Ovary (tissue), 9 donors: ENCODE data around the gene ZNF746. TPM values are rescaled to one million over a fixed set of nuclear protein-coding genes. Genes with fewer than 3 reads are reported as not detected.

ENCODE experiments used
- DNase-seq, 5 donors: peaks; one replicate each; pipeline ENCODE4 v3.0.0-alpha.2; 2019 to 2020
- H3K27ac ChIP-seq, 2 donors: fragments of 200-600 bp; one replicate each; pipeline versions ENCODE4 v1.5.1 to v1.8.0; 2019 to 2022
- H3K27me3 ChIP-seq: fragments of 200-600 bp; one replicate; pipeline ENCODE4 v1.8.0; 2022
- H3K36me3 ChIP-seq: fragments of 200-600 bp; sonication (generic); one replicate; pipeline ENCODE4 v1.5.1; 2019
- H3K4me1 ChIP-seq: one replicate; pipeline ENCODE4 v1.8.1; 2013; ENCODE audit warnings: mild to moderate bottlenecking, moderate library complexity; ENCODE audit not compliant: insufficient read depth
- H3K4me3 ChIP-seq: fragments of 200-600 bp; sonication (generic); one replicate; pipeline ENCODE4 v1.5.1; 2017
- H3K9me3 ChIP-seq, 2 donors: fragments of 200-600 bp in 1 of 2; sonication (generic) in 1 of 2; one replicate each; pipeline versions ENCODE4 v1.5.1 to v1.8.1; 2013 to 2019; ENCODE audit warnings: mild to moderate bottlenecking in 1 of 2, moderate library complexity in 1 of 2
- EP300 ChIP-seq: sonication (generic); formaldehyde crosslinking; IDR thresholded peaks from one replicate; pipeline ENCODE4 v1.6.1; 2017; ENCODE audit warnings: antibody characterized with exemption
- POLR2A ChIP-seq: fragments of 450-650 bp; IDR thresholded peaks from one replicate; pipeline ENCODE4 v1.6.1; 2017; ENCODE audit warnings: antibody characterized with exemption, mild to moderate bottlenecking, moderate library complexity
- WGBS, 3 donors: extraction: QIAGEN DNeasy Blood & Tissue Kit in 1 of 3; methylation state at CpG; one replicate each; pipeline versions ENCODE4 v1.1.5 to v1.1.7; 2013 to 2017; 5-methylcytosine and 5-hydroxymethylcytosine counted together
- intact Hi-C, 4 donors: fragments of 100-400 bp; cut with DNase I; formaldehyde crosslinking; loops; one replicate each; pipeline versions ENCODE4 v1.11.0 to v1.15.1; 2022 to 2023
- polyA plus RNA-seq, 2 donors: library from polyadenylated mRNA; stranded (reverse); fragments of 200-250 nt in 1 of 2; fragments of 350-450 nt in 1 of 2; fragmentation: Illumina TruSeq in 1 of 2; extraction: RNeasy Lipid Tissue Mini Kit (QIAGEN cat#74804) in 1 of 2; gene quantifications; one replicate each; pipeline ENCODE4 v1.2.3, GENCODE V29; 2013 to 2014
- total RNA-seq, 7 donors: library from RNA; depleted of rRNA in 2 of 7; stranded (reverse); fragments of >200 nt in 2 of 7; fragmentation: NEBNext Ultra II Directional in 3 of 7; extraction: Animal tissue kit (Norgen Biotek cat#: 25700) in 3 of 7; gene quantifications; one replicate each; pipeline versions ENCODE4 v1.1.0 to v1.2.4, GENCODE V29; 2016 to 2023
- TF ChIP-seq, protein P1 (sequence below), 3 donors: fragments of 450-650 bp in 2 of 3; fragments of 200-600 bp in 1 of 3; IDR thresholded peaks; one replicate each; pipeline versions ENCODE4 v1.5.1 to v1.8.0; 2016 to 2022; ENCODE audit warnings: antibody characterized with exemption in 3 of 3, mild to moderate bottlenecking in 1 of 3
- donor health status: DM: no; HTN: no; CAD: no; lungs with moderate emphysema.
- donor health status: DM: no; HTN: no; CAD: no.
- donor health status: Bipolar disorder and iron deficiency.
- donor health status: DM: yes; HTN: yes; CAD: no.
- donor health status: DM: no; HTN: no; CAD: no.
- donor health status: DM: yes; HTN: yes; CAD: no.

ZNF746 gene
- total and polyA plus RNA-seq, 9 donors, result 5.9 to 19.3 (median 15.6) TPM

DNA sequence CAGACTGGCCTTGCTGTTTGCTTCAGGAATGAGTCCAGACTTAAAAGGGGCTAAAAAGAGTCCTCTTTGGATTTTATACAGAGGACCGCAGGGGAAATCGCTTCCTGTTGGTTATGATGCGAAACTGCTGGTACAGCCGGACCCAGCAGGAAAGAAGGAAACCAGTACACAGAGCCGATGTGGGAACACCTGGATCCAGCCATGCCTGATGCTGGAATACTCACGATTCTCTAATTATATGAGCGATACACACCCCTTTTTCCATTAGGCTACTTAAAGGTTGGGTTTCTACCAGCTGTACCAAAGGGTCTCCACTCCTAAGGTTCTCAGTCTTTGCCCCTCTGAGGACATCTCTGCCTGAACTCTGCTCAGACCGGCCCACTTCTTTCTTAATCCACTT, 64.5 kb downstream of the ZNF746 start:
- TF ChIP-seq POLR2A (no peak), EP300 (no peak)
- TF ChIP-seq, protein P1, sequence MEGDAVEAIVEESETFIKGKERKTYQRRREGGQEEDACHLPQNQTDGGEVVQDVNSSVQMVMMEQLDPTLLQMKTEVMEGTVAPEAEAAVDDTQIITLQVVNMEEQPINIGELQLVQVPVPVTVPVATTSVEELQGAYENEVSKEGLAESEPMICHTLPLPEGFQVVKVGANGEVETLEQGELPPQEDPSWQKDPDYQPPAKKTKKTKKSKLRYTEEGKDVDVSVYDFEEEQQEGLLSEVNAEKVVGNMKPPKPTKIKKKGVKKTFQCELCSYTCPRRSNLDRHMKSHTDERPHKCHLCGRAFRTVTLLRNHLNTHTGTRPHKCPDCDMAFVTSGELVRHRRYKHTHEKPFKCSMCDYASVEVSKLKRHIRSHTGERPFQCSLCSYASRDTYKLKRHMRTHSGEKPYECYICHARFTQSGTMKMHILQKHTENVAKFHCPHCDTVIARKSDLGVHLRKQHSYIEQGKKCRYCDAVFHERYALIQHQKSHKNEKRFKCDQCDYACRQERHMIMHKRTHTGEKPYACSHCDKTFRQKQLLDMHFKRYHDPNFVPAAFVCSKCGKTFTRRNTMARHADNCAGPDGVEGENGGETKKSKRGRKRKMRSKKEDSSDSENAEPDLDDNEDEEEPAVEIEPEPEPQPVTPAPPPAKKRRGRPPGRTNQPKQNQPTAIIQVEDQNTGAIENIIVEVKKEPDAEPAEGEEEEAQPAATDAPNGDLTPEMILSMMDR (IDR thresholded peaks at IDR 0.05), result no peak
- H3K4me3 ChIP-seq, result no peak overlapping the region
- no peaks in the 10 kb centered on the region for H3K4me1 ChIP-seq
- WGBS, 3 donors, result 90 to 96% (median 90%) methylated on average over 8 of the region's 8 CpGs
- H3K27ac ChIP-seq, result no peak overlapping the region
- H3K36me3 ChIP-seq, result no peaks in the 10 kb centered on the region
- intact Hi-C loops, result no loop called here
- H3K27me3 ChIP-seq, result no peaks in the 10 kb centered on the region
- DNase-seq, result no peak
- H3K9me3 ChIP-seq, result no peaks in the 10 kb centered on the region

DNA sequence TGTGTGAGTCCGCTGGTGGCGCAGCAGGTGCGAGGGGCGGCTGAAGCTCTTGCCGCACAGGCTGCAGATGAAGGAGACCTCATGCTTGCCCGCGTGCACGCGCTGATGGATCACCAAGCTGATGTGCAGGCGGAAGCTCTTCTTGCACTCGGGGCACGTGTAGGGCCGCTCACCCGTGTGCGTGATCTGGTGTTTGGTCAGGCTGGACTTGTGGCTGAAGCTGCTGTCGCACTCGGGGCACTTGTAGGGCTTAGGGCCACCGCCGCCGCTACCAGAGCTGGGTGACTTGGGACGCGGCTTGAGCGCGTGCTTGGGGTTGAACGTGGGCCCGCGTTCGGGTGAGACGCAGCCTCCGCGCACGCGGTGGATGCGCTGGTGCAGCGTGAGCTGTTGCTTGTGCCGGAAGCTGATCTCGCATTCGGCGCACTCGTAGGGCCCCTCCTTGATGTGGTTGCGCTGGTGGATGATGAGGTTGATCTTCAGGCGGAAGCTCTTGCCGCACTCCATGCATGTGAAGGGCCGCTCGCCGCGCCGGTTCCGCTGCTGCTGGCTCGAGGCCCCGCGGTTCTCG, 65.4 kb downstream of the ZNF746 start:
- no peaks in the 10 kb centered on the region for H3K4me1 ChIP-seq
- DNase-seq, result no peak
- no peak overlapping the region for H3K27ac ChIP-seq
- no peak for TF ChIP-seq POLR2A
- TF ChIP-seq, protein P1 (IDR thresholded peaks at IDR 0.05), result no peak
- no peak for TF ChIP-seq EP300
- H3K4me3 ChIP-seq, result no peak overlapping the region
- H3K27me3 ChIP-seq, result no peaks in the 10 kb centered on the region
- WGBS, 3 donors, result 86 to 92% (median 91%) methylated on average over 53 of the region's 53 CpGs
- no peaks in the 10 kb centered on the region for H3K36me3 ChIP-seq
- no peaks in the 10 kb centered on the region for H3K9me3 ChIP-seq
- intact Hi-C loops, result no loop called here

DNA sequence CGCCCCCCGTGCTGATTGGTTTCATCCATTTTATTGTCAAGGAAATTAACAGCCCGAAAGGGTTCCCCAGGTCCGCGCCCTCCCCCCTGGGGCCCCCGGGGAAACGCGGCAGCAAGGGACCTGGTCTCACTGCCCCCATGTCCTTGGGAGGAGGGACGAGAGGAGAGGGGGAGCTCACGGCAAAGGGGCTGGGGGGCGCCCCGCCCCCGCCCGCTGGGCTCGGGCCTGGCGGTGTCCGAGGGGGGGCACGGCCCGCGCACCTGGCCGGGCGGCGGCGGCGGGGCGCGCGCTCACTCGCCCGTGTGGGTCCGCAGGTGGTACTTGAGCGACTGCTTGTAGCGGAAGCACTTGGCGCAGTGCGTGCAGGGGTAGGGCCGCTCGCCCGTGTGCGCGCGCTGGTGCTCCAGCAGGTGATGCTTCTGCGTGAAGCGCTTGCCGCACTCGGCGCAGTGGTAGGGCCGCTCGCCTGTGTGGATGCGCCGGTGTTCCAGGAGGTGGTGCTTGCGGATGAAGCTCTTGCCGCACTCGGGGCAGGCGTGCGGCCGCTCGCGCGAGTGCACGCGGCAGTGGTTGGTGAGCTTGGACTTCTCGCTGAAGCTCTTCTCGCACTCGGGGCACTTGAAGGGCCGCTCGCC, 66.0 kb downstream of the ZNF746 start:
- no peaks in the 10 kb centered on the region for H3K36me3 ChIP-seq
- 83 to 87% (median 85%) methylated on average over 60 to 66 of the region's 66 CpGs for WGBS, 3 donors
- TF ChIP-seq EP300 (no peak), POLR2A (no peak)
- TF ChIP-seq, protein P1 (IDR thresholded peaks at IDR 0.05), result no peak
- no peak overlapping the region for H3K4me3 ChIP-seq
- intact Hi-C loops, result no loop called here
- H3K9me3 ChIP-seq, result no peaks in the 10 kb centered on the region
- no peak for DNase-seq
- H3K27me3 ChIP-seq, result no peaks in the 10 kb centered on the region
- H3K4me1 ChIP-seq, result no peaks in the 10 kb centered on the region
- no peak overlapping the region for H3K27ac ChIP-seq

DNA sequence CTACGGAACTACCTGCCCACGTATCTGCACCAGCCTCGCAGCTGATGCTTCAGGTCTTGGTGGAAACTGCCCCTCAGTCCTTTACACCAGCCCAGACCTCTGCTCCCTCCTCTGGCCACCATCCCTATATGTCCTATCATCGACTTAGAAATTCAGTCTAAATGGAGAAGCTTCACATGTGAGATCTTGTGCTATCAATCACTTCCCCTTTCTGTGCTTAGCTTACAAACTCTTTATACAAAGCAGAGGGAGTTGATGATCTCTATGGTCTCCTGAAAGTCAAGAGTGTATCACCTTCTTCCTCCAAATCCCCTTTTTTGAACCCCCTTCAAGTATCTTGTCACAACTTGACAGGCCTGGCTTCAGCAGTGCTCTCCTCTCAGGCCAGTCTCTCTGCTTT, 67.4 kb downstream of the ZNF746 start:
- Histone ChIP-seq H3K4me3 (no peak overlapping the region), H3K4me1 (no peaks in the 10 kb centered on the region), H3K36me3 (no peaks in the 10 kb centered on the region), H3K9me3 (no peaks in the 10 kb centered on the region), H3K27me3 (no peaks in the 10 kb centered on the region), H3K27ac (no peak overlapping the region)
- intact Hi-C loops, result no loop called here
- no peak for DNase-seq
- no peak for TF ChIP-seq POLR2A
- TF ChIP-seq, protein P1 (IDR thresholded peaks at IDR 0.05), result no peak
- 87 to 95% (median 91%) methylated on average over 4 of the region's 4 CpGs for WGBS, 3 donors
